ENCODE results near the gene IPO8.
"Not testable (repeated sequence)": the region's sequence is repeated elsewhere in the genome, so short reads cannot be mapped to it uniquely, and the experiment has no call there.

Gene IPO8

GRCh38 chr12:30687265-30687986 is 8.2 kb downstream of the IPO8 start:
- DNase-seq = no peak

DNA sequence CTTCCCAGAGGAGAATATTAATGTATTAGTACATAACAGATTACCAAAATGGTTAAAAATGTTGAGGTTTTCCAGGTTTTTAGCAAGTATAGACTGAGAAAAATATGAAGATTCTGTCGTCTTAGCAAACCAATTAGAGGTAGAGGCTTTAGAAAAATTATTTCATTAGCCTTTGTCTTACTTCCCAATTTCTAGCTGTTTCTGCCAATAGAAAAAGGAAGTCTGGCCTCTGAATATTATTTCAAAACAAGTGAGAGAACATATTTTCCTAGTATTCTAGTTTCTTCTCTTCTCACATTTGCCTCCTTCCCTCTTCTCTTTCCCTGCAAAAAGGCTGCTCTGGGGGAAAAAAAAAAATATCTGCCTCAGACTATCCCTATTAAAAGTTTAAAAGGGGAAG is 16.4 kb downstream of the IPO8 start:
- DNase-seq = no peak

- no peak for DNase-seq
These were observed 17.4 kb downstream of the IPO8 start for GRCh38 chr12:30678221-30678620.

DNA sequence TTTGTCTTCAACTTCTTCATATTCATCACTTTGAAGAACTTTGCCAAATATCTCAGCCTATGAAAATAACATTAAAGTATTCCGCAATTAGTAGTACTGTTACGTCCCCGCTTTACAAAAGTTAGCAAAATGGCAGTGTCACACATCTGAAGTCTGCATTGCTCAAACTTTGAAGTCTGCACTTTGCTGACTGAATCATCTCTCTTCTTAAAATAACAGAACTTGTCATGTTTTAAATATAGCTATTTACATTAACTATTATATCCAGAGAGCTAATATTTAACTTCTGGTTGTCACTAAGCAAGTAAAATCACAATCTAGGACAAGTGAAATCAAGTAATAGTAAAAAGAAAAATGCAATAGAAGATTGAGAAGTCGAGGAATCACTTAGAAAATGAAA is 34.5 kb downstream of the IPO8 start:
- no peak for DNase-seq

DNA sequence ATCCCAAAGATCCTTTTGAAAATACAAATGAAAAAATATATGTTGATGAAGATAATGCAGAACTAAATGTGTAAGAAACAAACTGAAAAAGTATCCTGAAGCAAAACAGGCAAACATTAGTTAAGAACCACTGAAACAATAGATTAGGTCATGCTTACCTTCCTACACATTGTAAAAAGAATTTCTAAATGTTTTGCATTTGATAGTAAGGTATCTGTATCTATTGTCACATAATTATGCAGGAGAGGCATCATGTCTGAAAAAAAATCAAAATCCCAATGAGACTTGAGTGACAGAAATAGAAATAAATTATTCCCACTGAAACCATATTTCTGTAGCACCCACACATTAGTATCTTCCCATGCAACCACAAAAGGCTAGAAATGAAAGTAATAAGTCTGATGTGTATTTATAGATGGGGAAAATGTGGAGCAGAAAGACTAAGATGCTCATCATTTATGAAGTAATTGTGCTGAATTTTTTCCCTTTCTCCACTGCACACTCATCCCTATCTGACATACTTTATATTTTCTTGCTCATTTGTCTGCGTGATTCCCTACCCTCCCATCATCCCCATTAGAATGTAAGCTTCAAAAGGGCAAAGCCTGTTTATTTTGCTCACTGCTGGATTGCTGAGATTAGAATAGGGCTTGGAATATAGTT is 43.5 kb downstream of the IPO8 start:
- DNase-seq = no peak

- DNase-seq = no peak
These were observed 48.8 kb downstream of the IPO8 start for GRCh38 chr12:30646821-30647220.

GRCh38 chr12:30643366-30643765 is 52.3 kb downstream of the IPO8 start:
- DNase-seq = no peak

- DNase-seq = no peak
These were observed 55.3 kb downstream of the IPO8 start for GRCh38 chr12:30640392-30640791.

DNA sequence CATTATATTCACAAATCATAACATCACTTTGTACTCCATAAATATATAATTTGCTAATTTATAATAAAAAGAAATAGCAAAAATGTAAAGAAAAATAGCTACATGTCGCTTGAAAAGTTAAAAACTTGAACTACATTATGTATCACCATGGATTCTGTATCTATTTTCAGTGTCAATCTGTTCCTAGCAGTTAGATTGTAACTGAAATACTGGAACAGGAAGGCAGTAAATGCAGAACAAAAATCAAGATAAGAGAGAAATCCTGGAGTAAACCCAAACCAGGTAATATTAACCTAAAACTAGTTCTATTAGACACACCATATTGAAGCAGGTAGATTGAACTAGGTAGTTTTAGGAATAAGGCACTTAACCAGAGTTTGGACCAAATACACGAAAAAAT is 60.3 kb downstream of the IPO8 start:
- DNase-seq = no peak

DNA sequence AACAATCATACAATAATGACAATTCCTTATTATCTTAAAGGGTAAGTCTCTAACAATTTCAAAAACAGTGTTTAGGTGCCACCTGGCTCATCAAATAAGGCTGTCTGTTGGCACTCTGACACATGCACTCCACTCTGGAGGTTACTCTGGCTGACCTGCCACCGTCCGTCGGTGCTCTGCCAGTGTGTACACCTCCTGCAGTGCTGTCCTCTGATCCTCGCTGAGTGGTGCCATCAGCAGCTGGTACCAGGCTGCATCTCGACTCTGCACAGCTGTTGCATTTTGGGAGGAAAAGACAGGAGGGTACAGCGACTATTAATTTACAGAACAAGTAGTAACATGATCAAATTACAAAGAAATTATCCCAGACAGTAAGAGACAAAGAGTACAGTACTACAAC is 63.9 kb downstream of the IPO8 start:
- no peak for DNase-seq

GRCh38 chr12:30630979-30631285 is 64.7 kb downstream of the IPO8 start:
- DNase-seq = no peak

- DNase-seq = no peak
These were observed 65.3 kb downstream of the IPO8 start for GRCh38 chr12:30630076-30630978.

DNA sequence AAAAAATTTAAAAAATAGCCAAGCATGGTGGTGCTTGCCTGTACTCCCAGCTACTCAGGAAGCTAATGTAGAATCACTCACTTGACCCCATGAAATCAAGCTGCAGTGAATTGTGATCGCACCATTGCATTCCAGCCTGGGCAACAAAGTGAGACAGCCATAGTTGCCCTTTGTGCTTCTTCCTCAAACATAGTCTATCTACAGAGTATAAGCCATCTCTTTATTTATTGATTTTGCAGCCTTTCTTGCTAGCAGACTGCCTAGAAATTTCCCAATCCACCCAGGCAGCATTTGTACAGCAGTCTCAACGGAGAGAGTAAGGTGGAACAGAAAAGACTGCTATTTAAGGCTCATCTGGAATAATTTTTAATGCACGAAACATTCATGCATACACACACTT is 68.8 kb downstream of the IPO8 start:
- DNase-seq = no peak

DNA sequence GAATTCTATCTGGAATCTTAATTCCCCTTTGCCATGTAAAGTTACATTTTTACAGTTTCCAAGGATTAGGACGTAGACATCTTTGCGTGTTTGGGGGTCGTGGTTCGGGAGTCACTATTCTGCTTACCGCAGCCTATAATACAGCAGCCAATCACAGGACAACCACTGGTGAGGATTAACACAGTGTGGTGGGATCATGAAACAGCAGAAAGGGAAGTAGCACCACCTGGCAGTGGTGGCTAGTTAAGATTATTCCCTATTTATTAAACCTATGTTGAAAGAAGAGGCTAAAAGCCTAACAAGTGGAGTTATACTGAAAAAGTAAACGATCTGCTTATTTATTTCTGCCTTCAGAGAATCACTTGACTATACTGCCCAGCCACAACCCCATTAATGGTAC is 71.7 kb downstream of the IPO8 start:
- DNase-seq = no peak

DNA sequence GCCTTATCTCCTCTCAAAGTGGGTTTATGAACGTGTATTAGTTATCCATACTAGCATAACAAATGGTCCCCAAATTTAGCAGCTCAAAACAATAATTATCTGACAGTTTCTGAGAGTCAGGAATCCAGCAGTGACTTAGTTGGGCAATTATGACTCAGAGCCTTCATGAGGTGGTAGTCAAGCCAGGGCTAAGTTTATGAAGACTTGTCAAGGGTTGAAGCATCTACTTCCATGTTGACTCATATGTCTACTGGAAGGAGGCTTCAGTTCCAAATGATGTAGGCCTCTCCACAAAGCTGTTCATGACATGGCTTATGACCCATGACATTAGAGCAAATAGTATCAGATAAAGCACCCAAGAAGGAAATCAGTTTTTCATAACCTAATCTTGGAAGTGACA is 73.2 kb downstream of the IPO8 start:
- DNase-seq = no peak

GRCh38 chr12:30621663-30622241 is 73.9 kb downstream of the IPO8 start:
- not testable (repeated sequence) for DNase-seq

GRCh38 chr12:30617346-30618016 is 78.2 kb downstream of the IPO8 start:
- no peak for DNase-seq

GRCh38 chr12:30614031-30614430 is 81.6 kb downstream of the IPO8 start:
- no peak for DNase-seq

DNA sequence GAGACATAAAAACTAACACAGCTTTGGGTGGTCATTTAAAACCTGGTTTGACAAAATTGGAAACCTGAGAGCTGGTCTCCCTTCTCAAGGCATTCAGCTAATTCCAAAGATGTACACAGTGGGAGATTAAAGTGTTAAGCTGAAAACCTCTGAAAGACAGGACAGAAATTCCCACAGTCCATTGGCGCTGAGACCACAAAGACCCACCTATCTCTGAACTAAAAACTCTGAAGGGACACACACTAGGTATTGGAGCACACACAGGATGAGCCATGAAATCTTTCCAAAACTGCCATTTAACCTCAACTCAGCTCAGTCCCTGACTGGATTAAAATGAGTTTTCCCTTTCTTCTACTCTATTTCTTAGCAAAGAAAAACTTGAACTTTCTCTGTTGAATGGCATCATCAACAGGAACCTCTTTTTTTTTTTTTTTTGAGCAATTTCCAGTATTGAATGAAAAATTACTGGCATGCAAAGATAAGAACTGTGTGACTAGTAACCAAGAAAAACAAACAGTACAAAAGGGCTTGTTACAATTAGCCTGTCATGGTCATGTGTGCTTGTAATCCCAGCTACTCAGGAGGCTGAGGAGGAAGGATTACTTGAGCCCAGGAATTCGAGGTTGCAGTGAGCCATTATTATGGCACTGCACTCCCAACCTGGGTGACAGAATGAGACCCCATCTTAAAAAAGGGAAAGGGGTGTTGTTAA is 82.4 kb downstream of the IPO8 start:
- DNase-seq = no peak

GRCh38 chr12:30610718-30611117 is 85.0 kb downstream of the IPO8 start:
- no peak for DNase-seq

DNA sequence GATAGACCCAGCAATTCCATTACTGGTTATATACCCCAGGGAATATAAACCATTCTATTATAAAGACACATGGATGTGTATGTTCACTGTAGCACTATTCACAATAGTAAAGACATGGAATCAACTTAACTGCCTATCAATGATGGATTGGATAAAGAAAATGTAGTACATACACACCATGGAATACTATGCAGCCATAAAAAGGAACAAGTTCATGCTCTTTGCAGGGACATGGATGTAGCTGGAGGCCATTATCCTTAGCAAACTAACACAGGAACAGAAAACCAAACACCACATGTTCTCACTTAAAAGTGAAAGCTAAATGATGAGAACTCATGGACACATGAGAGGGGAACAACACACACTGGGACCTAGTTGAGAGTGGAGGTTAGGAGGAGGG is 85.8 kb downstream of the IPO8 start:
- not testable (repeated sequence) for DNase-seq

- not testable (repeated sequence) for DNase-seq
These were observed 91.4 kb downstream of the IPO8 start for GRCh38 chr12:30604302-30604701.
